Measurements from ENCODE around the gene TNK1.

- TF ChIP-seq POLR2A (IDR thresholded peaks at IDR 0.05) (no peak), CTCF (IDR thresholded peaks at IDR 0.05) (no peak)
Measured at GRCh38 chr17:7347630-7348477, 33.0 kb upstream of the TNK1 start.
